ENCODE measurements around the gene KCTD12.

The KCTD12 gene

GRCh38 chr13:76853921-76854608 lies 32.1 kb downstream of the KCTD12 start:
- DNase-seq = no peak

DNA sequence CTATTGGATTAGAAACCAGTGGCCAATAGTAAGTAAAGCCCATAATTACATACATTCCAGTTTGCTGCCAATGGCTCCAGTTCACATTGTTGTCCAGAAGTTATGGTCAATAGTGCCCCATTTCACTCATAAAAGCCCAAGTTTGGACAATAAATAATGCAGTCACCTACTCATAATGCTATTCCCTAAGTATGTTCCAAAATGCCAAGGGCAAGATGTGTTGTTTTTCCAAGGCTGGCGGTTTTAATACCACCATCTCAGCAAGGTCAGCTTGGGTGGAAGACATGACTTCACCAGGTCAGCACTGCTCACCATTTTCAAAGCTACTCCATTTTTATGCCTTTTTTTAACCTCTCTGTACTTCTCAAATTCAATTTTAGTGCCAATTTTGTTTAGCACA lies 32.7 kb downstream of the KCTD12 start:
- DNase-seq = no peak

DNA sequence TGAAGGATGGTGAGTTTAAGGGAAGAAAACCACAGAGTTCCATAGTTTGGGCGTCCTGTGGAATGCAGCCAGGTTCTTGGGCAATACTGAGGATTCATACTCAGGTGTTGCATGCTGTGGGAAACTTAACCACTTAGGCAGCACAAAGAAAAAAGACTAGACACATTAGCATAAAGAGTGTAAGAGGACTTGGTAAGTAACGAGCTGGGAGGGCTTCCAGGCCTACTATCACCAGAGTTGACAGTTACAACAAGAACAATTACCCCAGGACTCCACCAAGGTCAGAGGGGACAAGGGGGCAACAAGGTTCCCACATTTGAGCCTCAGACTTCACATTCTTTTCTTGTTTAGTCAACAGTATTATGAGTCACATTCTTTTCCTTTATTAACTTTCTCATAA lies 33.2 kb downstream of the KCTD12 start:
- peak; percentile 60 for DNase-seq

DNA sequence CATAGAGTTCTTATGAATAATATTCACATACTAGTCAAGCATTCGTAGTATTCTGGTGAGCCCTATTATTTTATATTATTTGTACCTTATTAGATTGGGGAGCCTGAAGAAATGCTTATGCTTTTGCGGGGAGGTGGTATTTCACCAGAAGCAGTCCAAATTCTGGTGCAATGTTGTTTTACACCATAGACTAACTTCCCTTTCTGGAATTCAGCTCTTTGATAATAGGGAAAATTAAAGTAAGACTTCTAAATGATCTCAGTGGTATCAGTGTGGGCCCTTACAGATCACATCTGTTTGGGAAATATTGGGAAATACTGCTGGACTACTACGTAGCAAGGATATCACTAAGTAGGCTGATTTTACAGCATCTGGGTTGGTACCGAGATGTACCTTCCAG lies 34.2 kb downstream of the KCTD12 start:
- no peak for DNase-seq

DNA sequence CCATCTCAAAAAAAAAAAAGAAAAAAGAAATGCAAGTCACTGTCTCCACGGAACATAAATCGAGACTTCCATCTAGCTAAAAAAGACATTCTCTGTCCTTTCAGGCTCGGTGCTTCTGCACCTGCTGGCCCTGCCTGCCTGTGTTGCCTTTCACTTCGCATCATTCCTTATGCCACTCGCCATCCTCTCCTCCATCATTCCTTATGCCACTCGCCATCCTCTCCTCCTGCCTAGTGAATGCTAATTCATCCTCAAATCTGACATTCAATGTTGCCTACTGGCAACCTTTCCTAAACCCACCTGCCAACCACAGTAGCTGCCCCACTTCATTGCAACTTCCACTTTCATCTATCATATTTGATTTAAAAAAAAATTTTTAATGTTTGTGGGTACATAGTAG lies 36.7 kb downstream of the KCTD12 start:
- DNase-seq = no peak

GRCh38 chr13:76848596-76848995 lies 37.6 kb downstream of the KCTD12 start:
- no peak for DNase-seq

GRCh38 chr13:76846363-76846762 lies 39.8 kb downstream of the KCTD12 start:
- no peak for DNase-seq

DNA sequence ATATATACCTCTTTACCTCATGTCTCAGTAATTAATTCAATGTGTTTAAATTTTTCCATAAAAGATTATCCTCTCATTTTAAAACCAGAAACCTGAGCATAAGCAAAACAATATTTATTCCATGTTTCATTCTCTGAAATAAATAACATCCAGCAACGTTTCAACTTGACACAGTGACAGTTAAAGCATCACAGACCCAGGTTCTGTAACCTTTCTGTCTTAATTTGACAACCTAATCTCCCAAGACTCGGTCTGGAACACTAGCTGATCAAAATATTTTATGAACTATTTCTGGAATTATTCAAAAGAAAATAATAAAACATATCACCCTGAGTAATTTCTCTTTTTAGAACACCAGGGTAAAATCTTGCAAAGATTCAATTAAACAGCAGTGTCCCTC lies 40.3 kb downstream of the KCTD12 start:
- no peak for DNase-seq

- DNase-seq = no peak
Observed at GRCh38 chr13:76845367-76845766, 40.8 kb downstream of the KCTD12 start.

DNA sequence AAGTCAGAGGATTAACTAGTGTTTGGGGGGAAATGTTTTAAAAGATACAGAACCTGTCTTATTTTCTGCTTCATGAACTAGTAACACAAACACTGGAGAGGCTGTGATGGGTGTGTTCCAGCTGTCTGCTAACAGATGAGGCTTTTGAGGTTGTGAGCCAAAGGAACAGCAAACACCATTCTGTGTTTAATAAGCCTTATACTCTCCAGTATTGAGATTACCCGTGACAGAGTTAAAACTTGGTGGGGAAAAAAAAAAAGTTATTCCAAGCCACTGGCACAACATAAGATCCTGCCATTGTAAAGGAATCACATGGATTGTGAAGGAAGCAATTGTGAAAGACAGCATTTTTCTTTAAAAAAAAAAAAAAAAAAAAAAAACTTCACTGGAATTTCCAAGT lies 48.4 kb downstream of the KCTD12 start:
- no peak for DNase-seq

- DNase-seq = peak; percentile 83
Observed at GRCh38 chr13:76836311-76836710, 49.9 kb downstream of the KCTD12 start.

- no peak for DNase-seq
Observed at GRCh38 chr13:76833441-76833954, 52.7 kb downstream of the KCTD12 start.

GRCh38 chr13:76832258-76832988 lies 53.8 kb downstream of the KCTD12 start:
- DNase-seq = no peak

DNA sequence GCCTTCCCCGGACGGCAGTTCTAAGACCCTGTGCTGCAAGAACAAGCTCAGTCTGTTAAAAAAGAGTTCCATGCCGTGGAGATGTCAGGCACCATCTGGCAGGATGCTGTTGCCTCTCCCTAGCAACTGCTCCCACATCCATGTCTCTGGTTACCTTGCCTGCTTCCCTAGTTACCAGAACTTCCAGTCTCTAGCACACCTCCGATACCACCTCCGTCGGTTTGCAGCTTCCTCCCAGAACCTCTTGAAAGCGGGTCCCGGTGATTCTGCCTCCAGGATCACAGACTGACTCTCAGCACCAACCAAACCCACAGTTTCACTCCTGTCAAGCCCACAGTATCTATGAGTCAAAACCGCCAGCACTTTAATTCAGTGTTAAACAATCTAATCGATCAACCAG lies 55.4 kb downstream of the KCTD12 start:
- DNase-seq = no peak

Measured in fibroblast of skin of abdomen (primary cell).